Mucosa of descending colon (tissue), 3 donors: ENCODE data around the gene POLRMT. TPM values are rescaled to one million over a fixed set of nuclear protein-coding genes. Genes with fewer than 3 reads are reported as not detected.

ENCODE experiments used
- ATAC-seq: fragments of 200-7000 bp; cut with Tn5 transposase; one replicate; pipeline ENCODE4 v1.9.1; 2020; ENCODE audit warnings: mild to moderate bottlenecking, moderate library complexity
- DNase-seq, 3 donors: peaks; one replicate each; pipeline ENCODE4 v3.0.0-alpha.2; 2020
- H3K36me3 ChIP-seq: fragments of 200-600 bp; one replicate; pipeline ENCODE4 v1.8.0; 2021; ENCODE audit warnings: low read depth, mild to moderate bottlenecking
- H3K4me1 ChIP-seq: fragments of 200-600 bp; one replicate; pipeline ENCODE4 v1.8.0; 2021; ENCODE audit warnings: low read depth, mild to moderate bottlenecking
- H3K4me3 ChIP-seq: fragments of 200-600 bp; one replicate; pipeline ENCODE4 v1.8.0; 2021; ENCODE audit warnings: mild to moderate bottlenecking
- H3K9me3 ChIP-seq: fragments of 200-600 bp; one replicate; pipeline ENCODE4 v1.8.0; 2021; ENCODE audit warnings: mild to moderate bottlenecking
- CTCF ChIP-seq: fragments of 200-600 bp; IDR thresholded peaks from one replicate; pipeline ENCODE4 v1.8.0; 2022; ENCODE audit warnings: antibody characterized with exemption, mild to moderate bottlenecking
- intact Hi-C, 2 donors: fragments of 100-400 bp; cut with DNase I in 1 of 2; cut with micrococcal nuclease in 1 of 2; formaldehyde crosslinking; loops; one replicate each; pipeline versions ENCODE4 v1.11.0 to v1.11.1; 2022; cut with DNase I, micrococcal nuclease
- total RNA-seq, 3 donors: library from RNA; stranded (reverse); fragmentation: NEBNext Ultra II Directional in 2 of 3; extraction: Animal tissue kit (Norgen Biotek cat#: 25700) in 2 of 3; gene quantifications; one replicate each; pipeline versions ENCODE4 v1.2.1 to v1.2.4, GENCODE V29; 2021 to 2023
- donor health status: DM: no; HTN: no; CAD: no; lungs with moderate emphysema.
- donor health status: DM: no; HTN: no; CAD: no.
- donor health status: DM: no; HTN: yes; CAD: no.

The POLRMT gene
- total RNA-seq, 3 donors from 2014 or later, result 48.3 to 61.1 (median 51.1) TPM

DNA sequence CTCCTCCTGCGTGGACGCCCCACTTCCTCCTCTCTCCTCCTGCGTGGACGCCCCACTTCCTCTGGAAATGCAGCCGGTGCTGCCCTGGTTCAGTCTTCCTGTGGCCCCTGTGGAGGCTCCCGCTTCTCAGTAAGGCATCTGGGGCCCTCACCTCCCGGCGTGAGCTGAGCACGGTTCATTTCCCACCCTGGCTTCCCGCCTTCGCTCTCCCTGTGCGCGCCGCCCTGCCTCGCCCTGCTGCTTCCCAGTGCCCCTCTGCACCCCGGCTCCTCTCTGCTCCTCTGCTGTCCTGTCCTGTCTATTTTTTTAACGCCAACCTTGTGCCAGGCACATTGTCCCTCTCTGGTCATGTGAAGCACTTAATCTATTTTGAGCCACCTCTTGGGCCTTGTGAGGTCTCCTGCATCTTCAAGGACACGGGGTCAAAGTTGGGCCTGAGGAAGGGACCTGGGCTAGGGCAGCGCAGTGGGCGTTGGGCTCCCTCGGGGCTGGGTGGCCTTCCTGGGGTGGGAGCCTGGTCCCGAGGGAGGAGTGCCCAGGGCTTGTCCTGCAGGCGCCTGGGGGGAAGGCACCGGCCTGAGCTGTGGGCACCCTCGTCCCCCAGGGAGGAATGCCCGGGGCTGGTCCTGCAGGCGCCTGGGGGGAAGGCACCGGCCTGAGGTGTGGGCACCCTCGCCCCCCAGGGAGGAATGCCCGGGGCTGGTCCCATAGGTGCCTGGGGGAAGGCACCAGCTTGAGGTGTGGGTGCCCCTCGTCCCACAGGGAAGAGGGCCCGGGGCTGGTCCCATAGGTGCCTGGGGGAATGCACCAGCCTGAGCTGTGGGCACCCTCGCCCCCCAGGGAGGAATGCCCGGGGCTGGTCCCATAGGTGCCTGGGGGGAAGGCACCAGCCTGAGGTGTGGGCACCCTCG is 30.7 kb downstream of the POLRMT start:
- TF ChIP-seq CTCF, result no peak
- Histone ChIP-seq H3K36me3 (no peaks in the 10 kb centered on the region), H3K9me3 (no peaks in the 10 kb centered on the region), H3K4me1 (no peaks in the 10 kb centered on the region), H3K4me3 (no peak overlapping the region)
- ATAC-seq (no peak), DNase-seq (no peak)
- intact Hi-C loops, result no loop called here

- Histone ChIP-seq H3K9me3 (no peaks in the 10 kb centered on the region), H3K4me3 (no peak overlapping the region), H3K36me3 (no peaks in the 10 kb centered on the region), H3K4me1 (no peaks in the 10 kb centered on the region)
- no peak for TF ChIP-seq CTCF
- DNase-seq, result no peak
- ATAC-seq, result no peak
- intact Hi-C loops, result no loop called here
Measured at GRCh38 chr19:601790-602189, 31.5 kb downstream of the POLRMT start.

DNA sequence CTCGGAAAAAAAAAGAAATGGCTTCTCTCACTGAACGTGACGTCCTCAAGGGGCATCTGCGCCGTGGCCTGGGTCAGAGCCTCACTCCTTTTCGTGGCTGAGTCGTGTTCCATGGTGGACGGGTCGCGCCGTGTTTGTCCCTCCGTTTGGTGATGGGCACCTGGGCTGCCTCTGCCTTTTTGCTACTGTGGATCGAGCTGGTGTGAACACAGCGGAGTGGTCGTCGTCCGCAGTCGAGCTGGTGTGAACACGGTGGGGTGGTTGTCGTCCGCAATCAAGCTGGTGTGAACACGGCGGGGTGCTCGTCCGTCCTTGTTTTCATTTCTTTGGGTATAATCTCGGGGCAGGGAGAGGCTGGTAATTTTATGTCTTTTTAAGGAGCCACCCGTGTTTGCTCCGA is 32.0 kb downstream of the POLRMT start:
- DNase-seq (no peak), ATAC-seq (no peak)
- Histone ChIP-seq H3K4me1 (no peaks in the 10 kb centered on the region), H3K36me3 (no peaks in the 10 kb centered on the region), H3K9me3 (no peaks in the 10 kb centered on the region), H3K4me3 (no peak overlapping the region)
- intact Hi-C loops, result no loop called here
- TF ChIP-seq CTCF, result no peak

DNA sequence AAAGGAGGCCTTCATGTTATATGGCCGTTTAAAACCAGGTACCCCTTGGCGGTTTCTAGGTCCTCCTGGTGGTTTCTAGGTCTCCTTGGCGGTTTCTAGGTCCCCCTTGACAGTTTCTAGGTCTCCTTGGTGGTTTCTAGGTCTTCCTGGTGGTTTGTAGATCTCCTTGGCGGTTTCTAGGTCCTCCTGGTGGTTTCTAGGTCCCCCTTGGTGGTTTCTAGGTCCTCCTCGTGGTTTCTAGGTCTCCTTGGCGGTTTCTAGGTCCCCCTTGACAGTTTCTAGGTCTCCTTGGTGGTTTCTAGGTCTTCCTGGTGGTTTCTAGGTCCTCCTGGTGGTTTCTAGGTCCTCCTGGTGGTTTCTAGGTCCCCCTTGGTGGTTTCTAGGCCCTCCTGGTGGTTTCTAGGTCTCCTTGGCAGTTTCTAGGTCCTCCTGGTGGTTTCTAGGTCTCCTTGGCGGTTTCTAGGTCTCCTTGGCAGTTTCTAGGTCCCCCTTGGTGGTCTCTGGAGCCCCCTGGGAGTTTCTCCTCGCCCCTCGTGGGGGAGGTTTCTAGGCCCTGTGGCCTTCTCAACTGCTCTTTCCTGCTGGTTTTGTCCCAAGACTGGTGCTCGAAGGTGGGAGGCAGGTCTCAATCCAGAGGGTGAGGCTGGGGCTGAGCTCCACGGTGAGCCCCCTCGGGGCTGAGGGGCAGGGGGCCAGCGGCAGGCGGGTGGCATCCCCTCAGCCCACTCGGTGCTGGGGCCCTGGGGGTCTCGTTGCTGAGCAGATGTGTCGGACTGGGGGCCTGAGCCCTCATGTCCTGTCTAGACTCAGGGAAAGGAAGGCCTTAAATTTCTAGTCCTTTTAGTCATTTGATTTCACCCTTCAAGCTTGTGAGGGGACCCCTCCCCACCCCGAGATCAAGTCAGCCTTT is 35.7 kb downstream of the POLRMT start:
- H3K4me1 ChIP-seq, result no peaks in the 10 kb centered on the region
- no peaks in the 10 kb centered on the region for H3K9me3 ChIP-seq
- H3K4me3 ChIP-seq, result no peak overlapping the region
- intact Hi-C loops, result no loop called here
- ATAC-seq (no peak), DNase-seq (no peak)
- TF ChIP-seq CTCF, result no peak
- H3K36me3 ChIP-seq, result no peaks in the 10 kb centered on the region

DNA sequence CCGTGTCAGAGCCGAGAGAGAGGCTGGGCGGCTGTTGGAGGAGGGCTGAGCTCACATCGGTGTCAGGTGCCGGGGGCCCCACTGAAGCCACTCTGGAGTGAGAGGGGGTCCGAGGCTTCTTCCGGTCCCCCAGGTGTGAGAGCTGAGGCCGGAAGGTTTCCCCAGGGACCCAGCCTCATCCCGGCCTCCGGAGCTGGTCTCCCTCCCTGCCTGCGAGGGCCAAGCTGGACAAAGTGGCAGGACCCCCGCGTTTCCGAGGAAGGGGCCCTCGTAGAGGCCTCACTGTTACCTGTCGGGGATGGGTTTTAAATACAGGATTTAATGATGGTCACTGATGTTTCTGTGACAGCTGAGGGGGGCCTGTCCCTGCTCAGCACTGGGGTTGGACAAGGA is 37.1 kb downstream of the POLRMT start:
- H3K4me1 ChIP-seq, result no peaks in the 10 kb centered on the region
- H3K36me3 ChIP-seq, result no peaks in the 10 kb centered on the region
- H3K9me3 ChIP-seq, result no peaks in the 10 kb centered on the region
- ATAC-seq (no peak), DNase-seq (no peak)
- intact Hi-C loops, result no loop called here
- H3K4me3 ChIP-seq, result no peak overlapping the region
- TF ChIP-seq CTCF, result no peak
